Panc1 (cell line): ENCODE data around the gene OR2T11. TPM values are rescaled to one million over a fixed set of nuclear protein-coding genes. Genes with fewer than 3 reads are reported as not detected.

Experiments
- ATAC-seq: fragments of 200-7000 bp; cut with Tn5 transposase; 2 replicates; pipeline ENCODE4 v1.9.1; 2020; ENCODE audit warnings: mild to moderate bottlenecking, moderate library complexity
- BruUV-seq: library from RNA; stranded (reverse); fragments of 400-500 nt; replicated peaks from 2 replicates; lab custom pipeline; 2021; lab: Mats Ljungman, UMichigan
- CTCF ChIA-PET: fragments of 300-600 bp; sonication (Branson Sonifier 250); formaldehyde crosslinking; loops from one replicate; lab custom pipeline; 2022; ENCODE audit warnings: antibody characterized with exemption; lab: Charles Lee
- POLR2A ChIA-PET: fragments of 300-600 bp; sonication (Branson Sonifier 250); formaldehyde crosslinking; loops from one replicate; lab custom pipeline; 2022; ENCODE audit warnings: antibody characterized with exemption; lab: Charles Lee
- DNase-seq: peaks from one replicate; pipeline ENCODE4 v3.0.0-alpha.2; 2010; ENCODE audit warnings: low read depth, low spot score
- H3K27ac ChIP-seq: 2 replicates; pipeline ENCODE4 v1.5.1; 2011; ENCODE audit warnings: mild to moderate bottlenecking, low read length, inconsistent platforms
- H3K27me3 ChIP-seq: fragments of 200-500 bp; sonication (Bioruptor generic); 2 replicates; pipeline ENCODE4 v1.6.0; 2014; ENCODE audit warnings: low read length, inconsistent platforms; ENCODE audit not compliant: control insufficient read depth, insufficient read depth
- H3K36me3 ChIP-seq: fragments of 200-500 bp; sonication (Bioruptor generic); 2 replicates; pipeline ENCODE4 v1.5.1; 2014; ENCODE audit warnings: inconsistent platforms, mild to moderate bottlenecking, low read length, moderate library complexity; ENCODE audit not compliant: control insufficient read depth, insufficient read depth
- H3K4me1 ChIP-seq: 2 replicates; pipeline ENCODE4 v1.5.1; 2011; ENCODE audit warnings: inconsistent platforms, mild to moderate bottlenecking, low read length, moderate library complexity; ENCODE audit not compliant: control insufficient read depth, insufficient read depth
- H3K4me3 ChIP-seq, 2 experiments: 2 replicates each; pipeline ENCODE4 v1.5.1; 2011 to 2012; ENCODE audit warnings: low read depth in 2 of 2, low read length in 2 of 2, mild to moderate bottlenecking in 2 of 2, inconsistent platforms in 1 of 2, moderate library complexity in 1 of 2
- H3K9me3 ChIP-seq: fragments of 200-500 bp; sonication (Bioruptor generic); 2 replicates; pipeline ENCODE4 v1.5.1; 2014; ENCODE audit warnings: low read depth, mild to moderate bottlenecking, inconsistent platforms, low read length, moderate library complexity; ENCODE audit not compliant: control insufficient read depth, insufficient read depth
- POLR2AphosphoS5 ChIP-seq: IDR thresholded peaks from 2 replicates; pipeline ENCODE4 v1.6.1; 2012; ENCODE audit warnings: mild to moderate bottlenecking, low read depth, low read length, moderate library complexity
- REST ChIP-seq, 2 experiments: IDR thresholded peaks; 2 replicates each; pipeline ENCODE4 v1.6.1; 2011 to 2012; ENCODE audit warnings: low read depth in 2 of 2, control low read depth in 1 of 2, low read length in 1 of 2, mild to moderate bottlenecking in 1 of 2, moderate library complexity in 1 of 2; ENCODE audit not compliant: insufficient read depth in 1 of 2
- SIN3A ChIP-seq: IDR thresholded peaks from 2 replicates; pipeline ENCODE4 v1.6.1; 2012; ENCODE audit warnings: low read depth, mild to moderate bottlenecking, low read length, moderate library complexity, borderline replicate concordance; ENCODE audit not compliant: insufficient read depth
- TCF7L2 ChIP-seq: IDR thresholded peaks from 2 replicates; pipeline ENCODE4 v1.6.1; 2011; ENCODE audit warnings: mild to moderate bottlenecking, low read depth, low read length, inconsistent platforms
- in situ Hi-C: cut with HindIII; loops from 2 replicates; pipeline ENCODE4 v1.10.0; 2016; ENCODE audit warnings: low sequenced_read_pairs, low pct_unique_long_range_greater_than_20kb
- intact Hi-C: fragments of 100-400 bp; cut with micrococcal nuclease; formaldehyde crosslinking; loops from one replicate; pipeline ENCODE4 v1.10.0; 2022; ENCODE audit not compliant: unreplicated experiment
- total RNA-seq: library from RNA; stranded (reverse); gene quantifications from one replicate; pipeline ENCODE4 v1.2.1, GENCODE V29; 2021; ENCODE audit not compliant: unreplicated experiment
- TF ChIP-seq, protein P1 (sequence below): fragments of 450-650 bp; IDR thresholded peaks from 2 replicates; pipeline ENCODE4 v1.5.1; 2017; ENCODE audit warnings: mild to moderate bottlenecking

OR2T11 gene
- total RNA-seq, 1 experiment from 2014 or later = not detected

GRCh38 chr1:248613742-248614141, 21.1 kb downstream of the OR2T11 start:
- no peak for ATAC-seq
- no peak for TF ChIP-seq REST (IDR thresholded peaks at IDR 0.05; ENCODE audit: insufficient read depth in 1 of 2, low read depth in 2 of 2, low read length in 1 of 2)
- no peak for TF ChIP-seq TCF7L2
- no peak for TF ChIP-seq POLR2AphosphoS5
- TF ChIP-seq, protein P1, sequence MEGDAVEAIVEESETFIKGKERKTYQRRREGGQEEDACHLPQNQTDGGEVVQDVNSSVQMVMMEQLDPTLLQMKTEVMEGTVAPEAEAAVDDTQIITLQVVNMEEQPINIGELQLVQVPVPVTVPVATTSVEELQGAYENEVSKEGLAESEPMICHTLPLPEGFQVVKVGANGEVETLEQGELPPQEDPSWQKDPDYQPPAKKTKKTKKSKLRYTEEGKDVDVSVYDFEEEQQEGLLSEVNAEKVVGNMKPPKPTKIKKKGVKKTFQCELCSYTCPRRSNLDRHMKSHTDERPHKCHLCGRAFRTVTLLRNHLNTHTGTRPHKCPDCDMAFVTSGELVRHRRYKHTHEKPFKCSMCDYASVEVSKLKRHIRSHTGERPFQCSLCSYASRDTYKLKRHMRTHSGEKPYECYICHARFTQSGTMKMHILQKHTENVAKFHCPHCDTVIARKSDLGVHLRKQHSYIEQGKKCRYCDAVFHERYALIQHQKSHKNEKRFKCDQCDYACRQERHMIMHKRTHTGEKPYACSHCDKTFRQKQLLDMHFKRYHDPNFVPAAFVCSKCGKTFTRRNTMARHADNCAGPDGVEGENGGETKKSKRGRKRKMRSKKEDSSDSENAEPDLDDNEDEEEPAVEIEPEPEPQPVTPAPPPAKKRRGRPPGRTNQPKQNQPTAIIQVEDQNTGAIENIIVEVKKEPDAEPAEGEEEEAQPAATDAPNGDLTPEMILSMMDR = no peak
- no peak for TF ChIP-seq SIN3A
- POLR2A ChIA-PET = no interaction called here

DNA sequence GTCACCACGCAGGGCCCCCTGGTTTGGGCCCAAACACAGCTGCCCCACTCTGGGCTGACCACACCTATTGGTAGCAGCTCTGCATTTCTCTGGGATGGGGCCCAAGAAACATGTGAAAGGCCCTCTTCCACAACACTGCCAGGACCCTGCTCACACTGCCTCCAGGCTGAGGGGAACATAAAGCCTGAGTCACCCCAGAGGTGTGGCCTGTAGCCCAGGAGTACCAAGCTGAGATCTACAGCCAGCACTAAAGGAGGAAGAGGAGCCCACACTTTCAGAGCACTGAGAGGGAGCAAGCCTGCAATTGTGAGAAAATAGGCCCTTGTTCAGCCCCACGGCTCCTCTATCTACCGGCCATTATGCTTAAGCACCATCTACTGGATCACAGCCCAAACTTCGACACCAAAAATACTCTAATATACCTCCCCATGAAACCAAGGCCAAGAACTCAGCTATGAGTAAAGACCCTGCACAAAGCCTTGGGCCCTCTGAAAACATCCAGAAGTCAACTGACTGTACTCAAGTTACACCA, 22.9 kb downstream of the OR2T11 start:
- no peaks in the 10 kb centered on the region for H3K4me1 ChIP-seq
- ATAC-seq (no peak), DNase-seq (no peak)
- H3K36me3 ChIP-seq = no peaks in the 10 kb centered on the region
- ChIA-PET CTCF (no interaction called here), POLR2A (no interaction called here)
- no peak overlapping the region for H3K27ac ChIP-seq
- H3K4me3 ChIP-seq = no peak overlapping the region
- BruUV-seq = no TSS peak
- H3K9me3 ChIP-seq = no peaks in the 10 kb centered on the region
- H3K27me3 ChIP-seq = no peaks in the 10 kb centered on the region
- TF ChIP-seq, protein P1 = no peak
- TF ChIP-seq POLR2AphosphoS5 = no peak
- no peak for TF ChIP-seq TCF7L2
- no peak for TF ChIP-seq SIN3A
- no peak for TF ChIP-seq REST (IDR thresholded peaks at IDR 0.05; ENCODE audit: insufficient read depth in 1 of 2, low read depth in 2 of 2, low read length in 1 of 2)
- in situ Hi-C loops (no loop called here), intact Hi-C loops (no loop called here)

More at GRCh38 chr1:248613742-248614141, 21.1 kb downstream of the OR2T11 start:
- no peaks in the 10 kb centered on the region for H3K27me3 ChIP-seq
- H3K9me3 ChIP-seq = no peaks in the 10 kb centered on the region
- CTCF ChIA-PET = no interaction called here
- no peak overlapping the region for H3K27ac ChIP-seq
- in situ Hi-C loops = no loop called here
- BruUV-seq = no TSS peak
- no peak overlapping the region for H3K4me3 ChIP-seq
- intact Hi-C loops = no loop called here
- no peaks in the 10 kb centered on the region for H3K4me1 ChIP-seq
- DNase-seq = no peak
- no peaks in the 10 kb centered on the region for H3K36me3 ChIP-seq
